K562 (cell line): ENCODE measurements around the gene ADIG.

Source experiments
- ARNT ChIP-seq, 2 experiments: fragments of 450-650 bp; IDR thresholded peaks; 2 replicates each; pipeline ENCODE4 v1.6.1; 2016; ENCODE audit warnings: mild to moderate bottlenecking in 1 of 2
- MAFG ChIP-seq: fragments of 450-650 bp; conservative IDR thresholded peaks from 2 replicates; pipeline ENCODE4 v1.6.1; 2016; ENCODE audit warnings: missing genetic modification characterization, missing compliant biosample characterization
- MXI1 ChIP-seq: IDR thresholded peaks from 2 replicates; pipeline ENCODE4 v1.6.1; 2011; ENCODE audit warnings: low read depth, mild to moderate bottlenecking, improper control_type of control experiment, low read length
- NFYB ChIP-seq: IDR thresholded peaks from 2 replicates; pipeline ENCODE4 v1.6.1; 2011; ENCODE audit warnings: mild to moderate bottlenecking, moderate library complexity; ENCODE audit not compliant: insufficient read length; ENCODE audit errors: extremely low read depth
- PHF8 ChIP-seq: fragments of 200-600 bp; sonication (generic); IDR thresholded peaks from 2 replicates; pipeline ENCODE4 v1.6.1; 2012; ENCODE audit warnings: mixed run types, mild to moderate bottlenecking, inconsistent platforms, low read length, moderate library complexity, borderline replicate concordance
- RUNX1 ChIP-seq: sonication (generic); IDR thresholded peaks from 2 replicates; pipeline ENCODE4 v1.6.1; 2016; ENCODE audit warnings: antibody characterized with exemption, low read depth
- SMARCB1 ChIP-seq: IDR thresholded peaks from 2 replicates; pipeline ENCODE4 v1.6.1; 2011; ENCODE audit warnings: improper control_type of control experiment, low read depth; ENCODE audit not compliant: insufficient read length
- SOX6 ChIP-seq: fragments of 450-650 bp; IDR thresholded peaks from 2 replicates; pipeline ENCODE4 v1.6.1; 2014; ENCODE audit warnings: mild to moderate bottlenecking
- TF ChIP-seq, protein P1 (sequence below): fragments of 250-450 bp; sonication (Bioruptor Pico); IDR thresholded peaks from 2 replicates; pipeline ENCODE4 v1.8.0; 2021; ENCODE audit warnings: mild to moderate bottlenecking, moderate library complexity
- TF ChIP-seq, protein P2 (sequence below): fragments of 250-450 bp; sonication (Bioruptor Pico); IDR thresholded peaks from 2 replicates; pipeline ENCODE4 v1.5.0; 2021
- TF ChIP-seq, protein P3 (sequence below), 2 experiments: fragments of 200-800 bp in 1 of 2; sonication (Bioruptor generic) in 1 of 2; sonication (generic) in 1 of 2; formaldehyde crosslinking in 1 of 2; IDR thresholded peaks in 1 of 2; conservative IDR thresholded peaks in 1 of 2; 2 replicates each; pipeline versions ENCODE4 v1.5.0 to v1.6.1; 2016 to 2020; ENCODE audit warnings: missing compliant biosample characterization in 1 of 2, missing genetic modification characterization in 1 of 2, missing genetic modification reagents in 1 of 2
- TF ChIP-seq, protein P4 (sequence below): sonication (generic); formaldehyde crosslinking; IDR thresholded peaks from 2 replicates; pipeline ENCODE4 v1.8.1; 2023; ENCODE audit warnings: mild to moderate bottlenecking, missing genetic modification reagents
- TF ChIP-seq, protein P5 (sequence below): sonication (generic); formaldehyde crosslinking; IDR thresholded peaks from 2 replicates; pipeline ENCODE4 v1.8.1; 2022; ENCODE audit warnings: missing genetic modification reagents
- TF ChIP-seq, protein P6 (sequence below): fragments of 450-650 bp; IDR thresholded peaks from 2 replicates; pipeline ENCODE4 v1.6.1; 2016; ENCODE audit warnings: mild to moderate bottlenecking

DNA sequence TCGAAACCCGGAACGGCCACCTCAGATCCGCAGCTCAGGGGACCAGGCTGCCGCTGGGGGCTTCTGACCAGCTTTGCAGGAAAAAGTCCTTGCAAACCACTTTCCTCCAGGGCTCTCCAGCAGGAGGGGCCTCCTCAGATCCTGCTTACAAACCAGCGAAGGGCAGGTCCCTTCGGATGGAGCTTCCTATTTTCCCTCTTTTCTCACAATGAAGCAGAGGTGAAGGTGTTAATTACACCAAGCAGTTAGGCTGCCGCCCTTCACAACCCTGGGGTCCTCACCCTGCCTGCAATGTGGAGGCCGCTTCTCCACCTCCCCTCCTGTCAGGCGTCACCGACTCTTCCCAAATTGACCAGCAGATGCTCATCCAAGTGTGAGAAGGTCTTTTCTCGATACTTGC, 26.4 kb downstream of the ADIG start:
- TF ChIP-seq, protein P1, sequence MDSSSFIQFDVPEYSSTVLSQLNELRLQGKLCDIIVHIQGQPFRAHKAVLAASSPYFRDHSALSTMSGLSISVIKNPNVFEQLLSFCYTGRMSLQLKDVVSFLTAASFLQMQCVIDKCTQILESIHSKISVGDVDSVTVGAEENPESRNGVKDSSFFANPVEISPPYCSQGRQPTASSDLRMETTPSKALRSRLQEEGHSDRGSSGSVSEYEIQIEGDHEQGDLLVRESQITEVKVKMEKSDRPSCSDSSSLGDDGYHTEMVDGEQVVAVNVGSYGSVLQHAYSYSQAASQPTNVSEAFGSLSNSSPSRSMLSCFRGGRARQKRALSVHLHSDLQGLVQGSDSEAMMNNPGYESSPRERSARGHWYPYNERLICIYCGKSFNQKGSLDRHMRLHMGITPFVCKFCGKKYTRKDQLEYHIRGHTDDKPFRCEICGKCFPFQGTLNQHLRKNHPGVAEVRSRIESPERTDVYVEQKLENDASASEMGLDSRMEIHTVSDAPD (CRISPR knock-in tag): no peak
- TF ChIP-seq RUNX1 (no peak), MXI1 (no peak), ARNT (IDR thresholded peaks at IDR 0.05) (no peak), MAFG (tag) (no peak), SMARCB1 (no peak), SOX6 (no peak), NFYB (no peak), PHF8 (no peak)
- TF ChIP-seq, protein P2, sequence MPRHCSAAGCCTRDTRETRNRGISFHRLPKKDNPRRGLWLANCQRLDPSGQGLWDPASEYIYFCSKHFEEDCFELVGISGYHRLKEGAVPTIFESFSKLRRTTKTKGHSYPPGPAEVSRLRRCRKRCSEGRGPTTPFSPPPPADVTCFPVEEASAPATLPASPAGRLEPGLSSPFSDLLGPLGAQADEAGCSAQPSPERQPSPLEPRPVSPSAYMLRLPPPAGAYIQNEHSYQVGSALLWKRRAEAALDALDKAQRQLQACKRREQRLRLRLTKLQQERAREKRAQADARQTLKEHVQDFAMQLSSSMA: no peak
- TF ChIP-seq, protein P3, sequence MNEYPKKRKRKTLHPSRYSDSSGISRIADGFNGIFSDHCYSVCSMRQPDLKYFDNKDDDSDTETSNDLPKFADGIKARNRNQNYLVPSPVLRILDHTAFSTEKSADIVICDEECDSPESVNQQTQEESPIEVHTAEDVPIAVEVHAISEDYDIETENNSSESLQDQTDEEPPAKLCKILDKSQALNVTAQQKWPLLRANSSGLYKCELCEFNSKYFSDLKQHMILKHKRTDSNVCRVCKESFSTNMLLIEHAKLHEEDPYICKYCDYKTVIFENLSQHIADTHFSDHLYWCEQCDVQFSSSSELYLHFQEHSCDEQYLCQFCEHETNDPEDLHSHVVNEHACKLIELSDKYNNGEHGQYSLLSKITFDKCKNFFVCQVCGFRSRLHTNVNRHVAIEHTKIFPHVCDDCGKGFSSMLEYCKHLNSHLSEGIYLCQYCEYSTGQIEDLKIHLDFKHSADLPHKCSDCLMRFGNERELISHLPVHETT (CRISPR knock-in tag; conservative IDR thresholded peaks at IDR 0.05 in 1 of 2, IDR thresholded peaks at IDR 0.05 in 1 of 2): no peak
- TF ChIP-seq, protein P4, sequence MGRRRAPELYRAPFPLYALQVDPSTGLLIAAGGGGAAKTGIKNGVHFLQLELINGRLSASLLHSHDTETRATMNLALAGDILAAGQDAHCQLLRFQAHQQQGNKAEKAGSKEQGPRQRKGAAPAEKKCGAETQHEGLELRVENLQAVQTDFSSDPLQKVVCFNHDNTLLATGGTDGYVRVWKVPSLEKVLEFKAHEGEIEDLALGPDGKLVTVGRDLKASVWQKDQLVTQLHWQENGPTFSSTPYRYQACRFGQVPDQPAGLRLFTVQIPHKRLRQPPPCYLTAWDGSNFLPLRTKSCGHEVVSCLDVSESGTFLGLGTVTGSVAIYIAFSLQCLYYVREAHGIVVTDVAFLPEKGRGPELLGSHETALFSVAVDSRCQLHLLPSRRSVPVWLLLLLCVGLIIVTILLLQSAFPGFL: no peak
- TF ChIP-seq, protein P5, sequence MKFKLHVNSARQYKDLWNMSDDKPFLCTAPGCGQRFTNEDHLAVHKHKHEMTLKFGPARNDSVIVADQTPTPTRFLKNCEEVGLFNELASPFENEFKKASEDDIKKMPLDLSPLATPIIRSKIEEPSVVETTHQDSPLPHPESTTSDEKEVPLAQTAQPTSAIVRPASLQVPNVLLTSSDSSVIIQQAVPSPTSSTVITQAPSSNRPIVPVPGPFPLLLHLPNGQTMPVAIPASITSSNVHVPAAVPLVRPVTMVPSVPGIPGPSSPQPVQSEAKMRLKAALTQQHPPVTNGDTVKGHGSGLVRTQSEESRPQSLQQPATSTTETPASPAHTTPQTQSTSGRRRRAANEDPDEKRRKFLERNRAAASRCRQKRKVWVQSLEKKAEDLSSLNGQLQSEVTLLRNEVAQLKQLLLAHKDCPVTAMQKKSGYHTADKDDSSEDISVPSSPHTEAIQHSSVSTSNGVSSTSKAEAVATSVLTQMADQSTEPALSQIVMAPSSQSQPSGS (CRISPR knock-in tag): no peak
- TF ChIP-seq, protein P6, sequence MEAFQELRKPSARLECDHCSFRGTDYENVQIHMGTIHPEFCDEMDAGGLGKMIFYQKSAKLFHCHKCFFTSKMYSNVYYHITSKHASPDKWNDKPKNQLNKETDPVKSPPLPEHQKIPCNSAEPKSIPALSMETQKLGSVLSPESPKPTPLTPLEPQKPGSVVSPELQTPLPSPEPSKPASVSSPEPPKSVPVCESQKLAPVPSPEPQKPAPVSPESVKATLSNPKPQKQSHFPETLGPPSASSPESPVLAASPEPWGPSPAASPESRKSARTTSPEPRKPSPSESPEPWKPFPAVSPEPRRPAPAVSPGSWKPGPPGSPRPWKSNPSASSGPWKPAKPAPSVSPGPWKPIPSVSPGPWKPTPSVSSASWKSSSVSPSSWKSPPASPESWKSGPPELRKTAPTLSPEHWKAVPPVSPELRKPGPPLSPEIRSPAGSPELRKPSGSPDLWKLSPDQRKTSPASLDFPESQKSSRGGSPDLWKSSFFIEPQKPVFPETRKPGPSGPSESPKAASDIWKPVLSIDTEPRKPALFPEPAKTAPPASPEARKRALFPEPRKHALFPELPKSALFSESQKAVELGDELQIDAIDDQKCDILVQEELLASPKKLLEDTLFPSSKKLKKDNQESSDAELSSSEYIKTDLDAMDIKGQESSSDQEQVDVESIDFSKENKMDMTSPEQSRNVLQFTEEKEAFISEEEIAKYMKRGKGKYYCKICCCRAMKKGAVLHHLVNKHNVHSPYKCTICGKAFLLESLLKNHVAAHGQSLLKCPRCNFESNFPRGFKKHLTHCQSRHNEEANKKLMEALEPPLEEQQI: no peak
